MM.1S (cell line): ENCODE measurements around the gene KIF1C.

Source experiments
- DNase-seq: peaks from one replicate; pipeline ENCODE4 v3.0.0-alpha.2; 2015
- H2AFZ ChIP-seq: fragments of 300-600 bp; sonication (generic); 2 replicates; pipeline ENCODE4 v1.6.0; 2016; ENCODE audit warnings: antibody characterized with exemption, low read length
- H3F3A ChIP-seq: fragments of 300-600 bp; sonication (generic); 2 replicates; pipeline ENCODE4 v1.6.1; 2016; ENCODE audit warnings: mild to moderate bottlenecking, antibody characterized with exemption, low read length, moderate library complexity, mixed read lengths; ENCODE audit not compliant: insufficient read depth
- H3K27ac ChIP-seq: fragments of 300-600 bp; sonication (generic); 2 replicates; pipeline ENCODE4 v1.5.1; 2016; ENCODE audit warnings: mild to moderate bottlenecking, low read length
- H3K27me3 ChIP-seq: fragments of 300-600 bp; sonication (generic); replicated peaks from 2 replicates; pipeline ENCODE4 v1.6.0; 2016; ENCODE audit warnings: low read length; ENCODE audit not compliant: insufficient read depth
- H3K36me3 ChIP-seq: fragments of 300-600 bp; sonication (generic); replicated peaks from 2 replicates; pipeline ENCODE4 v1.6.1; 2016; ENCODE audit warnings: mild to moderate bottlenecking, low read length, mixed read lengths; ENCODE audit not compliant: insufficient read depth
- H3K4me1 ChIP-seq: fragments of 300-600 bp; sonication (generic); 2 replicates; pipeline ENCODE4 v1.6.1; 2016; ENCODE audit warnings: low read length, mixed read lengths
- H3K4me2 ChIP-seq: fragments of 300-600 bp; sonication (generic); 2 replicates; pipeline ENCODE4 v1.6.0; 2016; ENCODE audit warnings: low read depth, low read length
- H3K4me3 ChIP-seq: fragments of 300-600 bp; sonication (generic); 2 replicates; pipeline ENCODE4 v1.5.1; 2016; ENCODE audit warnings: low read length, mixed read lengths
- H3K79me2 ChIP-seq: fragments of 300-600 bp; sonication (generic); 2 replicates; pipeline ENCODE4 v1.6.1; 2016; ENCODE audit warnings: mixed run types, low read length, mixed read lengths
- H3K9ac ChIP-seq: fragments of 300-600 bp; sonication (generic); 2 replicates; pipeline ENCODE4 v1.6.1; 2016; ENCODE audit warnings: low read length, mixed read lengths
- H3K9me2 ChIP-seq: fragments of 300-600 bp; sonication (generic); replicated peaks from 2 replicates; pipeline ENCODE4 v1.6.1; 2016; ENCODE audit warnings: mild to moderate bottlenecking, low read length, mixed read lengths; ENCODE audit not compliant: insufficient read depth
- H3K9me3 ChIP-seq: fragments of 300-600 bp; sonication (generic); replicated peaks from 2 replicates; pipeline ENCODE4 v1.6.1; 2016; ENCODE audit warnings: mild to moderate bottlenecking, low read length, mixed read lengths; ENCODE audit not compliant: insufficient read depth
- H4K20me1 ChIP-seq: fragments of 300-600 bp; sonication (generic); 2 replicates; pipeline ENCODE4 v1.6.1; 2016; ENCODE audit warnings: mild to moderate bottlenecking, low read length, moderate library complexity, mixed read lengths; ENCODE audit not compliant: insufficient read depth
- CTCF ChIP-seq: fragments of 300-600 bp; sonication (generic); IDR thresholded peaks from 2 replicates; pipeline ENCODE4 v1.5.1; 2016; ENCODE audit warnings: antibody characterized with exemption, low read length, mixed read lengths
- EZH2 ChIP-seq: fragments of 300-600 bp; sonication (generic); optimal IDR thresholded peaks from 2 replicates; pipeline ENCODE3; 2017; ENCODE audit warnings: low read depth, mild to moderate bottlenecking, antibody characterized with exemption, low read length, mixed read lengths
- EZH2phosphoT487 ChIP-seq: fragments of 300-600 bp; sonication (generic); IDR thresholded peaks from 2 replicates; pipeline ENCODE4 v1.6.1; 2018; ENCODE audit warnings: antibody characterized with exemption, low read length

Gene KIF1C

GRCh38 chr17:4969551-4970173 lies 28.1 kb upstream of the KIF1C start:
- no peaks in the 10 kb centered on the region for H3K9me3 ChIP-seq
- H3K9me2 ChIP-seq, result no peaks in the 10 kb centered on the region
- no peak overlapping the region for H2AFZ ChIP-seq
- no peak overlapping the region for H3K27ac ChIP-seq
- H3K79me2 ChIP-seq, result peaks cover 25% of the 10 kb centered on the region
- H3K27me3 ChIP-seq, result no peaks in the 10 kb centered on the region
- no peak overlapping the region for H3K4me2 ChIP-seq
- H3K4me3 ChIP-seq, result no peak overlapping the region
- H3K4me1 ChIP-seq, result peaks cover 12% of the 10 kb centered on the region; the same call in 1 of the 2 replicates
- no peak overlapping the region for H3K9ac ChIP-seq
- H3K36me3 ChIP-seq, result no peaks in the 10 kb centered on the region
- no peaks in the 10 kb centered on the region for H4K20me1 ChIP-seq
- no peak for TF ChIP-seq EZH2
- TF ChIP-seq CTCF, result no peak
- TF ChIP-seq EZH2phosphoT487, result no peak
- DNase-seq, result no peak
- peaks cover 12% of the 10 kb centered on the region; the same call in 1 of the 2 replicates for H3F3A ChIP-seq

GRCh38 chr17:4970273-4970672 lies 27.5 kb upstream of the KIF1C start:
- Histone ChIP-seq H3K27me3 (no peaks in the 10 kb centered on the region), H3K27ac (no peak overlapping the region), H3K36me3 (no peaks in the 10 kb centered on the region), H3K9ac (no peak overlapping the region), H3K4me1 (peaks cover 12% of the 10 kb centered on the region; the same call in 1 of the 2 replicates), H3K9me2 (no peaks in the 10 kb centered on the region), H3K79me2 (peaks cover 23% of the 10 kb centered on the region), H3K4me2 (no peak overlapping the region), H2AFZ (no peak overlapping the region), H3K4me3 (no peak overlapping the region), H4K20me1 (no peaks in the 10 kb centered on the region), H3K9me3 (no peaks in the 10 kb centered on the region), H3F3A (peaks cover 12% of the 10 kb centered on the region; the same call in 1 of the 2 replicates)
- TF ChIP-seq EZH2phosphoT487 (no peak), CTCF (no peak), EZH2 (no peak)
- no peak for DNase-seq

- TF ChIP-seq CTCF (no peak), EZH2 (no peak), EZH2phosphoT487 (no peak)
- no peak overlapping the region for H2AFZ ChIP-seq
- no peaks in the 10 kb centered on the region for H3K27me3 ChIP-seq
- H3K9me2 ChIP-seq, result no peaks in the 10 kb centered on the region
- H3K79me2 ChIP-seq, result peaks cover 11% of the 10 kb centered on the region
- H4K20me1 ChIP-seq, result no peaks in the 10 kb centered on the region
- H3F3A ChIP-seq, result peaks cover 7% of the 10 kb centered on the region; the same call in 1 of the 2 replicates
- DNase-seq, result no peak
- H3K27ac ChIP-seq, result no peak overlapping the region
- no peaks in the 10 kb centered on the region for H3K9me3 ChIP-seq
- no peak overlapping the region for H3K9ac ChIP-seq
- no peak overlapping the region for H3K4me2 ChIP-seq
- H3K4me1 ChIP-seq, result peaks cover 6% of the 10 kb centered on the region; the same call in 1 of the 2 replicates
- no peaks in the 10 kb centered on the region for H3K36me3 ChIP-seq
- H3K4me3 ChIP-seq, result no peak overlapping the region
Observed at GRCh38 chr17:4971826-4972225, 25.9 kb upstream of the KIF1C start.
